ENCODE results near the gene GPRIN2.

GPRIN2 gene

GRCh38 chr10:46523119-46523961 lies 33.1 kb downstream of the GPRIN2 start:
- peak; percentile 94 for DNase-seq (ENCODE audit: low read depth)
- H3K4me3 ChIP-seq (ENCODE audit: low read length) = no peak overlapping the region
- TF ChIP-seq CTCF (IDR thresholded peaks at IDR 0.05; ENCODE audit: insufficient read depth, low read depth, low read length, missing control alignments) = no peak

- no peak for DNase-seq (ENCODE audit: low read depth)
- TF ChIP-seq CTCF (IDR thresholded peaks at IDR 0.05; ENCODE audit: insufficient read depth, low read depth, low read length, missing control alignments) = no peak
- H3K4me3 ChIP-seq (ENCODE audit: low read length) = no peak overlapping the region
These were observed 34.0 kb downstream of the GPRIN2 start for GRCh38 chr10:46522295-46523118.

- peak; percentile 29 for DNase-seq (ENCODE audit: low read depth)
- H3K4me3 ChIP-seq (ENCODE audit: low read length) = no peak overlapping the region
- no peak for TF ChIP-seq CTCF (IDR thresholded peaks at IDR 0.05; ENCODE audit: insufficient read depth, low read depth, low read length, missing control alignments)
These were observed 35.5 kb downstream of the GPRIN2 start for GRCh38 chr10:46520941-46521340.

- no peak for DNase-seq (ENCODE audit: low read depth)
- no peak for TF ChIP-seq CTCF (IDR thresholded peaks at IDR 0.05; ENCODE audit: insufficient read depth, low read depth, low read length, missing control alignments)
- H3K4me3 ChIP-seq (ENCODE audit: low read length) = no peak overlapping the region
These were observed 36.1 kb downstream of the GPRIN2 start for GRCh38 chr10:46520381-46520780.

- TF ChIP-seq CTCF (IDR thresholded peaks at IDR 0.05; ENCODE audit: insufficient read depth, low read depth, low read length, missing control alignments) = no peak
- no peak for DNase-seq (ENCODE audit: low read depth)
- no peak overlapping the region for H3K4me3 ChIP-seq (ENCODE audit: low read length)
These were observed 38.3 kb downstream of the GPRIN2 start for GRCh38 chr10:46518028-46518725.

GRCh38 chr10:46517541-46517940 lies 38.9 kb downstream of the GPRIN2 start:
- no peak for TF ChIP-seq CTCF (IDR thresholded peaks at IDR 0.05; ENCODE audit: insufficient read depth, low read depth, low read length, missing control alignments)
- no peak for DNase-seq (ENCODE audit: low read depth)

More at GRCh38 chr10:46517541-46517940, 38.9 kb downstream of the GPRIN2 start:
- no peak overlapping the region for H3K4me3 ChIP-seq (ENCODE audit: low read length)
